Endothelial cell of umbilical vein (primary cell): ENCODE measurements around the gene AMHR2. TPM values are rescaled to one million over a fixed set of nuclear protein-coding genes. Genes with fewer than 3 reads are reported as not detected.

Source experiments
- BruUV-seq: library from RNA; stranded (reverse); fragments of 400-500 nt; replicated peaks from 2 replicates; lab custom pipeline; 2021; lab: Mats Ljungman, UMichigan
- CTCF ChIA-PET: fragments of 300-600, 350-600 bp; sonication (Branson Sonifier 250); formaldehyde crosslinking; loops from one replicate; lab custom pipeline; 2021; ENCODE audit warnings: antibody characterized with exemption, inconsistent platforms; lab: Charles Lee
- POLR2A ChIA-PET: fragments of 300-600, 350-600 bp; sonication (Branson Sonifier 250); formaldehyde crosslinking; loops from one replicate; lab custom pipeline; 2021; ENCODE audit warnings: antibody characterized with exemption, inconsistent platforms; lab: Charles Lee
- DNase-seq: peaks from one replicate; pipeline ENCODE4 v3.0.0-alpha.2; 2011; ENCODE audit warnings: low read depth, low spot score
- FAIRE-seq: peaks from 2 replicates; lab custom pipeline; 2011; peaks lifted over from hg19 to GRCh38; lab: Jason Lieb, UNC
- H2AFZ ChIP-seq: 2 replicates; pipeline ENCODE4 v1.6.0; 2012; ENCODE audit warnings: low read depth, low read length, control low read depth, inconsistent platforms
- H3K27ac ChIP-seq: 2 replicates; pipeline ENCODE4 v1.5.1; 2011; ENCODE audit warnings: low read depth, mild to moderate bottlenecking, control low read depth, low read length, moderate library complexity; ENCODE audit not compliant: insufficient read depth
- H3K27me3 ChIP-seq, 2 experiments: 2 replicates each; pipeline versions ENCODE4 v1.6.0 to v1.6.1; 2011; ENCODE audit warnings: low read length in 2 of 2, mixed read lengths in 1 of 2; ENCODE audit not compliant: control insufficient read depth in 2 of 2, insufficient read depth in 2 of 2
- H3K36me3 ChIP-seq, 2 experiments: 2 replicates in 1 of 2; 3 replicates in 1 of 2; pipeline ENCODE4 v1.5.1; 2011; ENCODE audit warnings: low read length in 2 of 2, mild to moderate bottlenecking in 1 of 2, moderate library complexity in 1 of 2; ENCODE audit not compliant: control insufficient read depth in 2 of 2, insufficient read depth in 2 of 2; ENCODE audit errors: extremely low read depth in 1 of 2
- H3K4me1 ChIP-seq: 3 replicates; pipeline ENCODE4 v1.5.1; 2011; ENCODE audit warnings: mild to moderate bottlenecking, low read length; ENCODE audit not compliant: control insufficient read depth, insufficient read depth; ENCODE audit errors: extremely low read depth
- H3K4me2 ChIP-seq: 2 replicates; pipeline ENCODE4 v1.6.1; 2011; ENCODE audit warnings: low read length, control low read depth, mixed read lengths; ENCODE audit not compliant: insufficient read depth
- H3K4me3 ChIP-seq, 3 experiments: fragments of 200-600 bp in 1 of 3; sonication (generic), shearing (Covaris generic) in 1 of 3; replicated peaks in 1 of 3; 2 replicates each; pipeline ENCODE4 v1.5.1; 2011 to 2016; ENCODE audit warnings: control low read depth in 3 of 3, low read length in 3 of 3, mild to moderate bottlenecking in 2 of 3, inconsistent platforms in 1 of 3, low read depth in 1 of 3, moderate library complexity in 1 of 3; ENCODE audit not compliant: insufficient read depth in 1 of 3
- H3K79me2 ChIP-seq: 2 replicates; pipeline ENCODE4 v1.6.0; 2012; ENCODE audit warnings: low read length, inconsistent platforms; ENCODE audit not compliant: control insufficient read depth, insufficient read depth
- H3K9ac ChIP-seq: replicated peaks from 2 replicates; pipeline ENCODE3; 2011; ENCODE audit warnings: low read length, control low read depth; ENCODE audit not compliant: insufficient read depth; ENCODE audit errors: extremely low read depth
- H3K9me1 ChIP-seq: replicated peaks from 3 replicates; pipeline ENCODE4 v1.6.0; 2011; ENCODE audit warnings: mild to moderate bottlenecking, low read length; ENCODE audit not compliant: control insufficient read depth, insufficient read depth; ENCODE audit errors: extremely low read depth
- H3K9me3 ChIP-seq: replicated peaks from 2 replicates; pipeline ENCODE4 v1.5.1; 2012; ENCODE audit warnings: low read length, inconsistent platforms; ENCODE audit not compliant: control insufficient read depth, insufficient read depth
- H4K20me1 ChIP-seq: replicated peaks from 2 replicates; pipeline ENCODE3; 2011; ENCODE audit warnings: mild to moderate bottlenecking, low read length; ENCODE audit not compliant: control insufficient read depth, insufficient read depth; ENCODE audit errors: extremely low read depth
- CTCF ChIP-seq, 2 donors: IDR thresholded peaks; 1 replicate in 1 of 2; 2 replicates in 1 of 2; pipeline ENCODE4 v1.5.1; 2011; ENCODE audit warnings: low read length in 2 of 2, mild to moderate bottlenecking in 2 of 2, moderate library complexity in 2 of 2, control low read depth in 1 of 2, inconsistent platforms in 1 of 2, low read depth in 1 of 2; ENCODE audit not compliant: insufficient read depth in 1 of 2; ENCODE audit errors: extremely low read depth in 1 of 2
- EZH2 ChIP-seq: IDR thresholded peaks from 2 replicates; pipeline ENCODE4 v1.6.1; 2012; ENCODE audit warnings: borderline replicate concordance, low read depth, mild to moderate bottlenecking, moderate library complexity, low read length, inconsistent platforms; ENCODE audit not compliant: severe bottlenecking
- FOS ChIP-seq: IDR thresholded peaks from 2 replicates; pipeline ENCODE4 v1.6.1; 2011; ENCODE audit warnings: mild to moderate bottlenecking, low read length, moderate library complexity, borderline replicate concordance; ENCODE audit not compliant: insufficient read depth
- GATA2 ChIP-seq: IDR thresholded peaks from 2 replicates; pipeline ENCODE4 v1.7.0; 2011; ENCODE audit warnings: low read depth, mild to moderate bottlenecking, moderate library complexity, mixed read lengths, low read length; ENCODE audit not compliant: insufficient read length, insufficient read depth
- JUN ChIP-seq: IDR thresholded peaks from 2 replicates; pipeline ENCODE4 v1.6.1; 2011; ENCODE audit warnings: borderline replicate concordance, low read depth; ENCODE audit not compliant: insufficient read length, insufficient read depth
- MAX ChIP-seq: IDR thresholded peaks from 2 replicates; pipeline ENCODE4 v1.6.1; 2011; ENCODE audit not compliant: insufficient read depth, insufficient read length
- MYC ChIP-seq: IDR thresholded peaks from one replicate; pipeline ENCODE4 v1.6.1; 2011; ENCODE audit warnings: mild to moderate bottlenecking, low read depth, low read length
- POLR2A ChIP-seq: IDR thresholded peaks from 2 replicates; pipeline ENCODE4 v1.6.1; 2012; ENCODE audit warnings: low read depth, mild to moderate bottlenecking, control low read depth, low read length
- POLR2AphosphoS5 ChIP-seq: IDR thresholded peaks from 2 replicates; pipeline ENCODE4 v1.6.1; 2012; ENCODE audit warnings: low read depth, mild to moderate bottlenecking, control low read depth, low read length, moderate library complexity; ENCODE audit not compliant: insufficient read depth
- dilution Hi-C: fragments of 300-500 bp; cut with MboI; formaldehyde crosslinking; loops from one replicate; pipeline ENCODE4 v1.15.0; 2019; ENCODE audit warnings: low sequenced_read_pairs; ENCODE audit not compliant: extremely low pct_ligation_motif_present
- intact Hi-C: fragments of 100-400 bp; cut with micrococcal nuclease; formaldehyde crosslinking; loops from one replicate; pipeline ENCODE4 v1.10.0; 2022
- polyA plus RNA-seq, 4 experiments: library from polyadenylated mRNA; depleted of rRNA in 3 of 4; stranded (reverse) in 3 of 4; unstranded in 1 of 4; fragments of >200 nt; gene quantifications; 2 replicates each; pipeline versions ENCODE4 v1.2.1 to v1.2.3, GENCODE V29; 2011 to 2012; ENCODE audit warnings: missing spikeins in 1 of 4
- total RNA-seq: library from RNA; stranded (reverse); gene quantifications from 2 replicates; pipeline ENCODE4 v1.2.3, GENCODE V29; 2021

AMHR2 gene
- total and polyA plus RNA-seq, 2 donors (not counting 3 experiments of a cell fraction or from before 2014, with no cell fraction given): not detected

- DNase-seq: no peak
- Histone ChIP-seq H3K79me2 (peaks cover 79% of the 10 kb centered on the region), H4K20me1 (peaks cover 27% of the 10 kb centered on the region), H3K4me2 (no peak overlapping the region), H3K27ac (no peak overlapping the region), H3K9me1 (no peaks in the 10 kb centered on the region), H2AFZ (no peak overlapping the region), H3K4me3 (no peak overlapping the region), H3K9me3 (no peaks in the 10 kb centered on the region), H3K9ac (no peak overlapping the region), H3K27me3 (no peaks in the 10 kb centered on the region), H3K4me1 (no peaks in the 10 kb centered on the region), H3K36me3 (peaks cover 77 to 87% of the 10 kb centered on the region in 2 experiments)
- no TSS peak for BruUV-seq
- TF ChIP-seq EZH2: no peak
- TF ChIP-seq CTCF (IDR thresholded peaks at IDR 0.05; ENCODE audit: extremely low read depth in 1 of 2, insufficient read depth in 1 of 2, low read depth in 1 of 2, low read length in 2 of 2): peak in 1 of 2 donors; percentile 1
- dilution Hi-C loops (no loop called here), intact Hi-C loops (no loop called here)
- no peak for FAIRE-seq
- CTCF ChIA-PET: interaction anchor here (1.3 to 1.8 kb wide), 2 partner anchors 8 to 11 kb away, joined by 3 to 9 read pairs; no protein-coding TSS in a partner anchor
- POLR2A ChIA-PET: no interaction called here
Measured at GRCh38 chr12:53465679-53466078, 42.0 kb downstream of the AMHR2 start.

- intact Hi-C loops: no loop called here
- H3K79me2 ChIP-seq: peaks cover 78% of the 10 kb centered on the region
- H3K9ac ChIP-seq: no peak overlapping the region
- no peak for DNase-seq
- H3K4me2 ChIP-seq: no peak overlapping the region
- no peak overlapping the region for H3K4me3 ChIP-seq
- H3K27ac ChIP-seq: no peak overlapping the region
- BruUV-seq: no TSS peak
- ChIA-PET CTCF (no interaction called here), POLR2A (no interaction called here)
- H3K9me1 ChIP-seq: no peaks in the 10 kb centered on the region
- FAIRE-seq: no peak
- H3K9me3 ChIP-seq: no peaks in the 10 kb centered on the region
- no peak for TF ChIP-seq POLR2A
- TF ChIP-seq POLR2AphosphoS5: no peak
- no peak for TF ChIP-seq MAX
- TF ChIP-seq JUN: no peak
- no peak for TF ChIP-seq GATA2
- TF ChIP-seq FOS: no peak
- no peak for TF ChIP-seq CTCF (IDR thresholded peaks at IDR 0.05; ENCODE audit: extremely low read depth in 1 of 2, insufficient read depth in 1 of 2, low read depth in 1 of 2, low read length in 2 of 2)
- TF ChIP-seq EZH2: no peak
- no peak for TF ChIP-seq MYC
- dilution Hi-C loops: no loop called here
- no peak overlapping the region for H2AFZ ChIP-seq
- H3K27me3 ChIP-seq: no peaks in the 10 kb centered on the region
- H4K20me1 ChIP-seq: peaks cover 22% of the 10 kb centered on the region
- H3K36me3 ChIP-seq: peaks cover 77 to 83% of the 10 kb centered on the region in 2 experiments
- no peaks in the 10 kb centered on the region for H3K4me1 ChIP-seq
Measured at GRCh38 chr12:53466640-53467039, 43.0 kb downstream of the AMHR2 start.
